HG02852 (cell line): ENCODE data around the gene TBC1D2B.
"Not testable (repeated sequence)": the region's sequence is repeated elsewhere in the genome, so short reads cannot be mapped to it uniquely, and the experiment has no call there.

ENCODE experiments used
- ATAC-seq: cut with Tn5 transposase; IDR thresholded peaks from one replicate; pipeline ENCODE4 v1.9.1; 2021; ENCODE audit warnings: mild to moderate bottlenecking, moderate library complexity; ENCODE audit not compliant: unreplicated experiment

Gene TBC1D2B

GRCh38 chr15:78004919-78005634, 72.4 kb downstream of the TBC1D2B start:
- no peak for ATAC-seq

- peak; percentile 65 for ATAC-seq
Observed at GRCh38 chr15:78004222-78004727, 73.2 kb downstream of the TBC1D2B start.

- no peak for ATAC-seq
Observed at GRCh38 chr15:78003539-78004008, 73.9 kb downstream of the TBC1D2B start.

GRCh38 chr15:78002996-78003395, 74.5 kb downstream of the TBC1D2B start:
- no peak for ATAC-seq

- ATAC-seq, result no peak
Observed at GRCh38 chr15:78001656-78002055, 75.9 kb downstream of the TBC1D2B start.

- ATAC-seq, result no peak
Observed at GRCh38 chr15:78000927-78001249, 76.6 kb downstream of the TBC1D2B start.

- no peak for ATAC-seq
Observed at GRCh38 chr15:78000091-78000926, 77.2 kb downstream of the TBC1D2B start.

GRCh38 chr15:77999486-77999885, 78.0 kb downstream of the TBC1D2B start:
- no peak for ATAC-seq

- no peak for ATAC-seq
Observed at GRCh38 chr15:77998592-77998991, 78.9 kb downstream of the TBC1D2B start.

- not testable (repeated sequence) for ATAC-seq
Observed at GRCh38 chr15:77997761-77998554, 79.6 kb downstream of the TBC1D2B start.

- not testable (repeated sequence) for ATAC-seq
Observed at GRCh38 chr15:77997221-77997620, 80.3 kb downstream of the TBC1D2B start.

- ATAC-seq, result not testable (repeated sequence)
Observed at GRCh38 chr15:77996713-77997171, 80.8 kb downstream of the TBC1D2B start.

- ATAC-seq, result not testable (repeated sequence)
Observed at GRCh38 chr15:77996226-77996625, 81.3 kb downstream of the TBC1D2B start.

- not testable (repeated sequence) for ATAC-seq
Observed at GRCh38 chr15:77995537-77995918, 82.0 kb downstream of the TBC1D2B start.

- ATAC-seq, result not testable (repeated sequence)
Observed at GRCh38 chr15:77994893-77995536, 82.5 kb downstream of the TBC1D2B start.

GRCh38 chr15:77993970-77994693, 83.4 kb downstream of the TBC1D2B start:
- peak; percentile 63 for ATAC-seq

GRCh38 chr15:77993374-77993911, 84.1 kb downstream of the TBC1D2B start:
- ATAC-seq, result peak; percentile 6

GRCh38 chr15:77992356-77993222, 84.9 kb downstream of the TBC1D2B start:
- ATAC-seq, result no peak
